ENCODE measurements around the gene ENO2. TPM values are rescaled to one million over a fixed set of nuclear protein-coding genes. Genes with fewer than 3 reads are reported as not detected.

The ENO2 gene
- total RNA-seq, 1 experiment from 2014 or later = 30.2 TPM

DNA sequence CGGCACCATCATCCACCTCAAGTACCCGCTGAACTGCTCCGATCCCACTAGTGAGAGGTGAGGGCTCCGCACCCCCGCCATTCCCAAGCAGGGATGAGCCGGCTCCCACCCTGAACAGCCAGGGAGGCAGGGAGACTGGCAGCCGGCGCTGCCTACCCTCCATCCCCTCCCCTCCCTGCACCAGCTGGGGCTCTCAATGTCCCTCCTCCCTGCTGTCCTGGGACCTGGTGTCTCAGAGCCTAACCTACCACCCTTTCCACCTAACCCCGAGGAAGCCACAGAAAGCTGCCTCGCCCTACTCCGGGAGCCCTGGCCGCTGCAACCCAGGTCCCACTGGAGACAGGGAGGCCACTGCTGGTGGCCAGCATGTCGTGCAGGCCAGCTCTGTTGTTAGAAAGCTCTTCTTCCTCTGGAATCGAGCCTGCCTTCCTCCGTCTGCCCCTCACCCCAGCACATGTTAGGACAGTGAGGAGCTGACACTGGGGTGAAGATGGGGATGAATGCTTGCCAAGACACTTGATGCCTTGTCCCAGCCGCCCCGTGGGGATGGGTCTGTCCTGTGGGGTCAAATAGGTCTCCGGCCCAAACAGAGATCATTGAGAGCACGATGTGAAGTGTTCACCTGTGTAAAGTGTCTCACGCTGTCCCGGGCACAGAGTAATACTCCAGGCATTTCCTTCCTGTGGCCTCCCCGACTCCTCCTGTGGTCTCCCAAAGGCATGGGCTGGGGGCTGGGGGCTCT lies 37.9 kb downstream of the ENO2 start:
- ChIA-PET POLR2A (ENCODE audit: unreplicated experiment) (no interaction called here), CTCF (no interaction called here)
- H3K4me3 ChIP-seq (ENCODE audit: low read length) = no peak overlapping the region
- H3K9me3 ChIP-seq (ENCODE audit: low read length) = no peaks in the 10 kb centered on the region
- H3K9me2 ChIP-seq (replicated peaks; ENCODE audit: low read length) = no peaks in the 10 kb centered on the region
- ATAC-seq (no peak), DNase-seq (no peak)
- H3K27ac ChIP-seq (ENCODE audit: low read length) = no peak overlapping the region
- TF ChIP-seq, protein P1, sequence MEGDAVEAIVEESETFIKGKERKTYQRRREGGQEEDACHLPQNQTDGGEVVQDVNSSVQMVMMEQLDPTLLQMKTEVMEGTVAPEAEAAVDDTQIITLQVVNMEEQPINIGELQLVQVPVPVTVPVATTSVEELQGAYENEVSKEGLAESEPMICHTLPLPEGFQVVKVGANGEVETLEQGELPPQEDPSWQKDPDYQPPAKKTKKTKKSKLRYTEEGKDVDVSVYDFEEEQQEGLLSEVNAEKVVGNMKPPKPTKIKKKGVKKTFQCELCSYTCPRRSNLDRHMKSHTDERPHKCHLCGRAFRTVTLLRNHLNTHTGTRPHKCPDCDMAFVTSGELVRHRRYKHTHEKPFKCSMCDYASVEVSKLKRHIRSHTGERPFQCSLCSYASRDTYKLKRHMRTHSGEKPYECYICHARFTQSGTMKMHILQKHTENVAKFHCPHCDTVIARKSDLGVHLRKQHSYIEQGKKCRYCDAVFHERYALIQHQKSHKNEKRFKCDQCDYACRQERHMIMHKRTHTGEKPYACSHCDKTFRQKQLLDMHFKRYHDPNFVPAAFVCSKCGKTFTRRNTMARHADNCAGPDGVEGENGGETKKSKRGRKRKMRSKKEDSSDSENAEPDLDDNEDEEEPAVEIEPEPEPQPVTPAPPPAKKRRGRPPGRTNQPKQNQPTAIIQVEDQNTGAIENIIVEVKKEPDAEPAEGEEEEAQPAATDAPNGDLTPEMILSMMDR (conservative IDR thresholded peaks at IDR 0.05; ENCODE audit: low read depth, low read length) = no peak
- H4K20me1 ChIP-seq (ENCODE audit: low read length) = no peaks in the 10 kb centered on the region
- no peaks in the 10 kb centered on the region for H3K27me3 ChIP-seq (ENCODE audit: low read length)
- H3K9ac ChIP-seq (ENCODE audit: low read length) = no peak overlapping the region
- H2AFZ ChIP-seq (ENCODE audit: low read length) = no peak overlapping the region
- H3K36me3 ChIP-seq (ENCODE audit: low read depth, low read length) = no peaks in the 10 kb centered on the region
- BruUV-seq (replicated peaks) = no TSS peak
- no peaks in the 10 kb centered on the region for H3K79me2 ChIP-seq (ENCODE audit: low read length)
- intact Hi-C loops (cut with micrococcal nuclease) = no loop called here
- H3K4me1 ChIP-seq (ENCODE audit: insufficient read depth, low read length) = no peaks in the 10 kb centered on the region
- no peaks in the 10 kb centered on the region for H3F3A ChIP-seq (ENCODE audit: low read length, unreplicated experiment)
- no peak overlapping the region for H3K4me2 ChIP-seq (ENCODE audit: low read length)

DNA sequence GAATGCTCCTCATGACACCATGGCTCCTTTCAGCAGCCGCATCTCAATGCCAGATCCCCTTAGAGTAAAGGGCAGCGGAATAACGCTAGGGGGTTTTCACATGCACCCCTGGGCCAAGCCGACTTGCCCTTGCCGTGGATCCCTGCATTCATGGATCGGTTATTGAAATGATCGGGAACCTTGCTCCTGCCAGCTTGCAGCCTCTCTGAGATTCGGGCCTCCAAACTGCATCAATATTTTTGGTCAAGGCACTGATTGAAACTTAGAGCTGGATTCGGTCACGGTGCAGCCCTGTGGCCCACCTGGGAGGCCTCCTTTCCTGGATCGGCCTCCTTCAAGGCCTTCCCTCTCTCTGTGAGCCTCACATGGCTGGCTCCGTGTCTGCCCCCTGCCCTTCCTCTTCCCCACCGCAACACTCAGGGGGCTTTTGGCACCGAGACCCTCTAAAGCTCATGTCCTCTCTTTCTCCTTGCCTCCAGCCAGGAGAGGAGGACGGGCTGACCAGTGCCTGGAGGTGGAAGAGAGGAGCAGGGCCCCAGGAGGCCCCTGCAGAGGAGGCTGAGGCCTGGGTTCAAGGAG lies 38.6 kb downstream of the ENO2 start:
- Histone ChIP-seq H3K27me3 (ENCODE audit: low read length) (no peaks in the 10 kb centered on the region), H2AFZ (ENCODE audit: low read length) (no peak overlapping the region), H3K79me2 (ENCODE audit: low read length) (no peaks in the 10 kb centered on the region), H3F3A (ENCODE audit: low read length, unreplicated experiment) (no peaks in the 10 kb centered on the region), H4K20me1 (ENCODE audit: low read length) (no peaks in the 10 kb centered on the region), H3K9ac (ENCODE audit: low read length) (no peak overlapping the region), H3K4me3 (ENCODE audit: low read length) (no peak overlapping the region), H3K9me3 (ENCODE audit: low read length) (no peaks in the 10 kb centered on the region), H3K4me2 (ENCODE audit: low read length) (no peak overlapping the region), H3K36me3 (ENCODE audit: low read depth, low read length) (no peaks in the 10 kb centered on the region), H3K9me2 (replicated peaks; ENCODE audit: low read length) (no peaks in the 10 kb centered on the region), H3K27ac (ENCODE audit: low read length) (no peak overlapping the region), H3K4me1 (ENCODE audit: insufficient read depth, low read length) (no peaks in the 10 kb centered on the region)
- TF ChIP-seq, protein P1 (conservative IDR thresholded peaks at IDR 0.05; ENCODE audit: low read depth, low read length) = no peak
- TF ChIP-seq EZH2phosphoT487 (IDR thresholded peaks at IDR 0.05; ENCODE audit: borderline replicate concordance, low read length) (no peak), EZH2 (IDR thresholded peaks at IDR 0.05; ENCODE audit: low read length, unreplicated experiment) (no peak)
- POLR2A ChIA-PET (ENCODE audit: unreplicated experiment) = no interaction called here
- DNase-seq = no peak
- no peak for ATAC-seq
- BruUV-seq (replicated peaks) = no TSS peak
- intact Hi-C loops (cut with micrococcal nuclease) = no loop called here
- CTCF ChIA-PET = no interaction called here
